HG02588 (cell line): Measurements from ENCODE around the gene TSPYL1.
A peak's percentile ranks its signal among the peaks of the same experiment; 100 is the strongest.
"Not testable (repeated sequence)": the region's sequence is repeated elsewhere in the genome, so short reads cannot be mapped to it uniquely, and the experiment has no call there.

Source experiments
- ATAC-seq: cut with Tn5 transposase; IDR thresholded peaks from one replicate; pipeline ENCODE4 v1.9.1; 2021; ENCODE audit warnings: mild to moderate bottlenecking, moderate library complexity; ENCODE audit not compliant: unreplicated experiment

TSPYL1 gene

GRCh38 chr6:116279232-116280160 lies at the start of gene TSPYL1:
TSS of gene TSPYL1 (minus strand) at chr6:116279930. CDS start at chr6:116279830, 100 bp downstream.
- ATAC-seq: peak; percentile 96

GRCh38 chr6:116329156-116329555 lies 49.4 kb upstream of the TSPYL1 start:
- no peak for ATAC-seq

GRCh38 chr6:116328528-116328903 lies 48.8 kb upstream of the TSPYL1 start:
- no peak for ATAC-seq

- ATAC-seq: no peak
Measured at GRCh38 chr6:116327803-116328527, 48.2 kb upstream of the TSPYL1 start.

GRCh38 chr6:116326996-116327395 lies 47.3 kb upstream of the TSPYL1 start:
- no peak for ATAC-seq

- ATAC-seq: no peak
Measured at GRCh38 chr6:116326181-116326671, 46.5 kb upstream of the TSPYL1 start.

- ATAC-seq: not testable (repeated sequence)
Measured at GRCh38 chr6:116325634-116326132, 46.0 kb upstream of the TSPYL1 start.

- ATAC-seq: no peak
Measured at GRCh38 chr6:116323863-116324262, 44.1 kb upstream of the TSPYL1 start.

- not testable (repeated sequence) for ATAC-seq
Measured at GRCh38 chr6:116321933-116322332, 42.2 kb upstream of the TSPYL1 start.

- no peak for ATAC-seq
Measured at GRCh38 chr6:116316772-116317467, 37.2 kb upstream of the TSPYL1 start.

GRCh38 chr6:116314878-116315277 lies 35.1 kb upstream of the TSPYL1 start:
- ATAC-seq: peak; percentile 77

- no peak for ATAC-seq
Measured at GRCh38 chr6:116314218-116314617, 34.5 kb upstream of the TSPYL1 start.

GRCh38 chr6:116313101-116313776 lies 33.5 kb upstream of the TSPYL1 start:
- no peak for ATAC-seq

- no peak for ATAC-seq
Measured at GRCh38 chr6:116309657-116310056, 29.9 kb upstream of the TSPYL1 start.

- no peak for ATAC-seq
Measured at GRCh38 chr6:116309001-116309400, 29.3 kb upstream of the TSPYL1 start.

- ATAC-seq: no peak
Measured at GRCh38 chr6:116307633-116308032, 27.9 kb upstream of the TSPYL1 start.

GRCh38 chr6:116307001-116307400 lies 27.3 kb upstream of the TSPYL1 start:
- ATAC-seq: no peak

- no peak for ATAC-seq
Measured at GRCh38 chr6:116304538-116305097, 24.9 kb upstream of the TSPYL1 start.

- no peak for ATAC-seq
Measured at GRCh38 chr6:116301104-116301503, 21.4 kb upstream of the TSPYL1 start.

GRCh38 chr6:116300566-116300965 lies 20.8 kb upstream of the TSPYL1 start:
- ATAC-seq: no peak
